ENCODE measurements around the gene MYRFL. TPM values are rescaled to one million over a fixed set of nuclear protein-coding genes. Genes with fewer than 3 reads are reported as not detected.

Gene MYRFL
- total RNA-seq, 1 donor from 2014 or later, result under 0.01 TPM

Other genes starting within 250 kb of the MYRFL start
- gene CCT2, start 239.8 kb upstream of the MYRFL start, total RNA-seq, result 298 and 500 TPM in 2 replicates
- not detected in 2 replicates for gene LRRC10, start 214.3 kb upstream of the MYRFL start, total RNA-seq
- 0.04 and 0.07 TPM in 2 replicates for gene BEST3, start 125.9 kb upstream of the MYRFL start, total RNA-seq
- gene RAB3IP, start 86.4 kb upstream of the MYRFL start, total RNA-seq, result 19.7 and 38.8 TPM in 2 replicates

Data from pulmonary artery endothelial cell (primary cell).